Tibial artery (tissue), 4 donors: ENCODE results near the gene GSDMA.

Source experiments
- DNase-seq, 2 donors: peaks; one replicate each; pipeline ENCODE4 v3.0.0-alpha.2; 2019
- H3K27ac ChIP-seq, 2 donors: fragments of 200-600 bp; sonication (generic) in 1 of 2; 1 replicate in 1 of 2; 2 replicates in 1 of 2; pipeline ENCODE4 v1.5.1; 2018 to 2019; ENCODE audit warnings: mild to moderate bottlenecking in 1 of 2
- H3K27me3 ChIP-seq, 2 donors: fragments of 200-600 bp; sonication (generic) in 1 of 2; one replicate each; pipeline versions ENCODE4 v1.5.1 to v1.6.0; 2016 to 2019
- H3K36me3 ChIP-seq, 3 donors: fragments of 200-600 bp; sonication (generic) in 2 of 3; one replicate each; pipeline ENCODE4 v1.5.1; 2016 to 2019; ENCODE audit warnings: mild to moderate bottlenecking in 2 of 3
- H3K4me1 ChIP-seq, 4 donors: fragments of 200-600 bp; sonication (generic) in 2 of 4; 1 replicate in 3 of 4; 2 replicates in 1 of 4; pipeline ENCODE4 v1.5.1; 2016 to 2019
- H3K4me3 ChIP-seq, 2 donors: fragments of 200-600 bp; sonication (generic) in 1 of 2; 1 replicate in 1 of 2; 2 replicates in 1 of 2; pipeline ENCODE4 v1.5.1; 2018 to 2019; ENCODE audit warnings: mild to moderate bottlenecking in 2 of 2
- H3K9me3 ChIP-seq, 3 donors: fragments of 200-600 bp; sonication (generic) in 1 of 3; one replicate each; pipeline ENCODE4 v1.5.1; 2016 to 2019
- CTCF ChIP-seq, 2 experiments: fragments of 200-600 bp in 1 of 2; fragments of 450-650 bp in 1 of 2; IDR thresholded peaks; one replicate each; pipeline ENCODE4 v1.5.1; 2017 to 2019; ENCODE audit warnings: antibody characterized with exemption in 2 of 2, mild to moderate bottlenecking in 1 of 2, moderate library complexity in 1 of 2
- intact Hi-C: fragments of 100-400 bp; cut with DNase I; formaldehyde crosslinking; loops from one replicate; pipeline ENCODE4 v1.15.0; 2023; ENCODE audit warnings: low total_unique reads

GSDMA gene

GRCh38 chr17:39951924-39952679 lies 10.7 kb upstream of the GSDMA start:
- TF ChIP-seq CTCF (IDR thresholded peaks at IDR 0.05), result no peak
- Histone ChIP-seq H3K4me1 (peaks cover 0 to 16% (median 8%) of the 10 kb centered on the region in 4 donors), H3K27ac (peak overlapping the region in 1 of 2 donors; percentile 67), H3K4me3 (peak overlapping the region; percentile 46 to 55), H3K36me3 (no peaks in the 10 kb centered on the region), H3K27me3 (no peaks in the 10 kb centered on the region), H3K9me3 (no peaks in the 10 kb centered on the region)
- DNase-seq, result peak in 1 of 2 donors; percentile 74
- intact Hi-C loops, result no loop called here

- intact Hi-C loops, result no loop called here
- Histone ChIP-seq H3K36me3 (no peaks in the 10 kb centered on the region), H3K9me3 (no peaks in the 10 kb centered on the region), H3K27me3 (no peaks in the 10 kb centered on the region), H3K4me1 (peaks cover 0 to 16% (median 8%) of the 10 kb centered on the region in 4 donors), H3K27ac (peak overlapping the region; percentile 57 to 67), H3K4me3 (peak overlapping the region; percentile 46 to 55)
- DNase-seq, result peak; percentile 97 to 99
- no peak for TF ChIP-seq CTCF (IDR thresholded peaks at IDR 0.05)
Measured at GRCh38 chr17:39952680-39953470, 9.9 kb upstream of the GSDMA start.

GRCh38 chr17:39953471-39953888 lies 9.3 kb upstream of the GSDMA start:
- H3K27ac ChIP-seq, result peak overlapping the region; percentile 57 to 60
- H3K27me3 ChIP-seq, result no peaks in the 10 kb centered on the region
- H3K36me3 ChIP-seq, result no peaks in the 10 kb centered on the region
- peak overlapping the region; percentile 46 to 55 for H3K4me3 ChIP-seq
- intact Hi-C loops, result no loop called here
- DNase-seq, result no peak
- no peak for TF ChIP-seq CTCF (IDR thresholded peaks at IDR 0.05)
- H3K4me1 ChIP-seq, result peaks cover 0 to 16% (median 8%) of the 10 kb centered on the region in 4 donors
- H3K9me3 ChIP-seq, result no peaks in the 10 kb centered on the region

- H3K9me3 ChIP-seq, result no peaks in the 10 kb centered on the region
- no peak for DNase-seq
- H3K4me1 ChIP-seq, result peaks cover 0 to 20% (median 10%) of the 10 kb centered on the region in 4 donors
- no peaks in the 10 kb centered on the region for H3K36me3 ChIP-seq
- TF ChIP-seq CTCF (IDR thresholded peaks at IDR 0.05), result no peak
- H3K4me3 ChIP-seq, result no peak overlapping the region
- no peaks in the 10 kb centered on the region for H3K27me3 ChIP-seq
- intact Hi-C loops, result no loop called here
- H3K27ac ChIP-seq, result no peak overlapping the region
Measured at GRCh38 chr17:39954876-39955275, 7.9 kb upstream of the GSDMA start.

- no peak for TF ChIP-seq CTCF (IDR thresholded peaks at IDR 0.05)
- Histone ChIP-seq H3K4me3 (no peak overlapping the region), H3K36me3 (no peaks in the 10 kb centered on the region), H3K27ac (no peak overlapping the region), H3K4me1 (peaks cover 0 to 20% (median 10%) of the 10 kb centered on the region in 4 donors), H3K9me3 (no peaks in the 10 kb centered on the region), H3K27me3 (no peaks in the 10 kb centered on the region)
- no peak for DNase-seq
- intact Hi-C loops, result no loop called here
Measured at GRCh38 chr17:39955726-39956225, 7.0 kb upstream of the GSDMA start.
